Measurements from ENCODE around the gene BCAR3. TPM values are rescaled to one million over a fixed set of nuclear protein-coding genes. Genes with fewer than 3 reads are reported as not detected.

The BCAR3 gene
- total RNA-seq, 1 experiment from 2014 or later = 9.3 TPM

GRCh38 chr1:93631626-93632365 is 49.8 kb downstream of the BCAR3 start:
- H3K27ac Mint-ChIP-seq (ENCODE audit: unreplicated experiment) = no peak overlapping the region
- ChIA-PET CTCF (interaction anchor here (1.1 to 3.7 kb wide), 3 partner anchors 104 to 213 kb away, joined by 4 to 89 read pairs (median 5); no protein-coding TSS in a partner anchor), POLR2A (no interaction called here)
- TF ChIP-seq CTCF (IDR thresholded peaks at IDR 0.05; ENCODE audit: insufficient read depth in 1 of 2, low read depth in 1 of 2, low read length in 1 of 2, severe bottlenecking in 1 of 2, unreplicated experiment in 1 of 2) = peak in 1 of 2 experiments; percentile 31
- peak in 1 of 2 experiments; percentile 31 for DNase-seq
- no peaks in the 10 kb centered on the region for H3K9me3 Mint-ChIP-seq (ENCODE audit: unreplicated experiment)
- intact Hi-C loops (cut with micrococcal nuclease; ENCODE audit: unreplicated experiment) = loop anchor here (2.0 kb wide), 1 partner anchor 103 kb away; no protein-coding TSS in a partner anchor
- Histone ChIP-seq H3K9me3 (no peaks in the 10 kb centered on the region), H3K36me3 (ENCODE audit: control insufficient read depth, insufficient read depth, low read length) (no peaks in the 10 kb centered on the region), H3K4me3 (ENCODE audit: low read depth, low read length) (no peak overlapping the region), H3K4me1 (no peaks in the 10 kb centered on the region), H3K27me3 (replicated peaks; ENCODE audit: control insufficient read depth, insufficient read depth, low read length) (no peaks in the 10 kb centered on the region)
- no peaks in the 10 kb centered on the region for H3K27me3 Mint-ChIP-seq (ENCODE audit: insufficient read depth, unreplicated experiment)
- no TSS peak for BruUV-seq (replicated peaks)
- H3K4me3 Mint-ChIP-seq (ENCODE audit: unreplicated experiment) = no peak overlapping the region
- no peaks in the 10 kb centered on the region for H3K36me3 Mint-ChIP-seq (ENCODE audit: insufficient read depth, unreplicated experiment)
- peaks cover 6% of the 10 kb centered on the region for H3K4me1 Mint-ChIP-seq (ENCODE audit: low read depth, unreplicated experiment)

GRCh38 chr1:93630168-93630567 is 51.5 kb downstream of the BCAR3 start:
- Mint-ChIP-seq H3K36me3 (ENCODE audit: insufficient read depth, unreplicated experiment) (no peaks in the 10 kb centered on the region), H3K4me1 (ENCODE audit: low read depth, unreplicated experiment) (peaks cover 6% of the 10 kb centered on the region), H3K27ac (ENCODE audit: unreplicated experiment) (no peak overlapping the region), H3K27me3 (ENCODE audit: insufficient read depth, unreplicated experiment) (no peaks in the 10 kb centered on the region), H3K4me3 (ENCODE audit: unreplicated experiment) (no peak overlapping the region), H3K9me3 (ENCODE audit: unreplicated experiment) (no peaks in the 10 kb centered on the region)
- CTCF ChIA-PET = interaction anchor here (0.6 to 3.7 kb wide), 9 partner anchors 9 to 216 kb away, joined by 3 to 89 read pairs (median 6); partner anchors contain the start of gene BCAR3
- no peak for DNase-seq
- POLR2A ChIA-PET = no interaction called here
- H3K27me3 ChIP-seq (replicated peaks; ENCODE audit: control insufficient read depth, insufficient read depth, low read length) = no peaks in the 10 kb centered on the region
- H3K36me3 ChIP-seq (ENCODE audit: control insufficient read depth, insufficient read depth, low read length) = no peaks in the 10 kb centered on the region
- intact Hi-C loops (cut with micrococcal nuclease; ENCODE audit: unreplicated experiment) = loop anchor here (2.0 kb wide), 1 partner anchor 105 kb away; no protein-coding TSS in a partner anchor
- no peak for TF ChIP-seq CTCF (IDR thresholded peaks at IDR 0.05; ENCODE audit: insufficient read depth in 1 of 2, low read depth in 1 of 2, low read length in 1 of 2, severe bottlenecking in 1 of 2, unreplicated experiment in 1 of 2)
- no peak overlapping the region for H3K4me3 ChIP-seq (ENCODE audit: low read depth, low read length)
- H3K4me1 ChIP-seq = no peaks in the 10 kb centered on the region
- no TSS peak for BruUV-seq (replicated peaks)
- H3K9me3 ChIP-seq = no peaks in the 10 kb centered on the region

GRCh38 chr1:93629101-93630059 is 52.3 kb downstream of the BCAR3 start:
- ChIA-PET POLR2A (no interaction called here), CTCF (interaction anchor here (0.6 to 3.7 kb wide), 15 partner anchors 9 to 914 kb away, joined by 3 to 89 read pairs (median 4); partner anchors contain the start of genes BCAR3 and DNTTIP2)
- intact Hi-C loops (cut with micrococcal nuclease; ENCODE audit: unreplicated experiment) = loop anchor here (1.0 to 2.0 kb wide), 5 partner anchors 51 to 245 kb away; partner anchors contain the start of gene BCAR3
- DNase-seq = peak in 1 of 2 experiments; percentile 40
- peak; percentile 39 to 64 for TF ChIP-seq CTCF (IDR thresholded peaks at IDR 0.05; ENCODE audit: insufficient read depth in 1 of 2, low read depth in 1 of 2, low read length in 1 of 2, severe bottlenecking in 1 of 2, unreplicated experiment in 1 of 2)
- Mint-ChIP-seq H3K9me3 (ENCODE audit: unreplicated experiment) (no peaks in the 10 kb centered on the region), H3K27me3 (ENCODE audit: insufficient read depth, unreplicated experiment) (no peaks in the 10 kb centered on the region), H3K4me1 (ENCODE audit: low read depth, unreplicated experiment) (peaks cover 6% of the 10 kb centered on the region), H3K4me3 (ENCODE audit: unreplicated experiment) (no peak overlapping the region), H3K27ac (ENCODE audit: unreplicated experiment) (no peak overlapping the region), H3K36me3 (ENCODE audit: insufficient read depth, unreplicated experiment) (no peaks in the 10 kb centered on the region)
- Histone ChIP-seq H3K9me3 (no peaks in the 10 kb centered on the region), H3K4me3 (ENCODE audit: low read depth, low read length) (no peak overlapping the region), H3K36me3 (ENCODE audit: control insufficient read depth, insufficient read depth, low read length) (no peaks in the 10 kb centered on the region), H3K4me1 (no peaks in the 10 kb centered on the region), H3K27me3 (replicated peaks; ENCODE audit: control insufficient read depth, insufficient read depth, low read length) (no peaks in the 10 kb centered on the region)
- no TSS peak for BruUV-seq (replicated peaks)

Data from Caco-2 (cell line).